GM23338 (cell line): ENCODE measurements around the gene UNC13C. TPM values are rescaled to one million over a fixed set of nuclear protein-coding genes. Genes with fewer than 3 reads are reported as not detected.
A peak's percentile ranks its signal among the peaks of the same experiment; 100 is the strongest.

Experiments
- ATAC-seq: fragments of 200-7000 bp; cut with Tn5 transposase; 3 replicates; pipeline ENCODE4 v1.9.1; 2020
- DNase-seq: peaks from one replicate; pipeline ENCODE4 v3.0.0-alpha.2; 2015; ENCODE audit warnings: low spot score
- H2AFZ ChIP-seq: fragments of 200-600 bp; sonication (generic); 2 replicates; pipeline ENCODE4 v1.8.0; 2016; ENCODE audit warnings: antibody characterized with exemption, mild to moderate bottlenecking, moderate library complexity
- H3F3A ChIP-seq: fragments of 200-600 bp; sonication (generic); replicated peaks from 2 replicates; pipeline ENCODE4 v1.8.0; 2017; ENCODE audit warnings: antibody characterized with exemption, mixed run types, low read depth
- H3K27ac ChIP-seq: fragments of 200-600 bp; sonication (generic); 2 replicates; pipeline ENCODE4 v1.6.1; 2016; ENCODE audit warnings: low read depth
- H3K27me3 ChIP-seq: fragments of 200-600 bp; sonication (generic); 2 replicates; pipeline ENCODE4 v1.8.0; 2016; ENCODE audit warnings: mild to moderate bottlenecking, mixed run types, moderate library complexity; ENCODE audit not compliant: insufficient read depth
- H3K36me3 ChIP-seq: fragments of 200-600 bp; sonication (generic); 2 replicates; pipeline ENCODE4 v1.8.0; 2016; ENCODE audit warnings: mild to moderate bottlenecking; ENCODE audit not compliant: insufficient read depth
- H3K4me1 ChIP-seq: fragments of 200-600 bp; sonication (generic); 2 replicates; pipeline ENCODE4 v1.8.0; 2016; ENCODE audit warnings: mild to moderate bottlenecking, moderate library complexity; ENCODE audit not compliant: insufficient read depth
- H3K4me2 ChIP-seq: fragments of 200-600 bp; sonication (generic); 2 replicates; pipeline ENCODE4 v1.7.1; 2017; ENCODE audit warnings: mixed run types
- H3K4me3 ChIP-seq: fragments of 200-600 bp; sonication (generic); 2 replicates; pipeline ENCODE4 v1.6.1; 2016; ENCODE audit warnings: mixed run types
- H3K79me2 ChIP-seq: fragments of 200-600 bp; sonication (generic); replicated peaks from 2 replicates; pipeline ENCODE4 v1.8.0; 2017; ENCODE audit warnings: mild to moderate bottlenecking; ENCODE audit not compliant: insufficient read depth
- H3K9me2 ChIP-seq: fragments of 200-600 bp; sonication (generic); 2 replicates; pipeline ENCODE4 v1.8.0; 2017; ENCODE audit not compliant: insufficient read depth
- H4K20me1 ChIP-seq: fragments of 200-600 bp; sonication (generic); replicated peaks from 2 replicates; pipeline ENCODE4 v1.8.0; 2017; ENCODE audit warnings: mild to moderate bottlenecking; ENCODE audit not compliant: insufficient read depth
- H3K27ac Mint-ChIP-seq: 2 replicates; pipeline ENCODE4 v1.8.0; 2020; ENCODE audit warnings: inconsistent platforms, mild to moderate bottlenecking, moderate library complexity, mixed read lengths
- H3K27me3 Mint-ChIP-seq: 3 replicates; pipeline ENCODE4 v1.8.0; 2022; ENCODE audit warnings: low read depth, mild to moderate bottlenecking, moderate library complexity, mixed read lengths, inconsistent platforms; ENCODE audit not compliant: insufficient read depth, poor library complexity
- H3K36me3 Mint-ChIP-seq: 3 replicates; pipeline ENCODE4 v1.8.0; 2021; ENCODE audit warnings: low read depth, mild to moderate bottlenecking, inconsistent platforms, moderate library complexity, mixed read lengths
- H3K4me1 Mint-ChIP-seq: 3 replicates; pipeline ENCODE4 v1.8.0; 2020; ENCODE audit warnings: mild to moderate bottlenecking, inconsistent platforms, mixed read lengths
- H3K4me3 Mint-ChIP-seq: 3 replicates; pipeline ENCODE4 v1.8.0; 2021; ENCODE audit warnings: moderate library complexity, mild to moderate bottlenecking, inconsistent platforms, mixed read lengths
- H3K9me3 Mint-ChIP-seq: 3 replicates; pipeline ENCODE4 v1.8.0; 2020; ENCODE audit warnings: moderate library complexity, mild to moderate bottlenecking, inconsistent platforms, mixed read lengths
- CREB1 ChIP-seq: fragments of 250-450 bp; sonication (Bioruptor Pico); IDR thresholded peaks from 2 replicates; pipeline ENCODE4 v1.5.0; 2020; ENCODE audit warnings: low read depth, mild to moderate bottlenecking, moderate library complexity
- EZH2 ChIP-seq: fragments of 200-600 bp; sonication (generic); IDR thresholded peaks from one replicate; pipeline ENCODE4 v1.8.0; 2017; ENCODE audit warnings: antibody characterized with exemption, mild to moderate bottlenecking, low read depth; ENCODE audit not compliant: unreplicated experiment
- EZH2phosphoT487 ChIP-seq: fragments of 200-600 bp; sonication (generic); IDR thresholded peaks from one replicate; pipeline ENCODE4 v1.8.1; 2018; ENCODE audit warnings: antibody characterized with exemption; ENCODE audit not compliant: unreplicated experiment
- JUNB ChIP-seq: IDR thresholded peaks from one replicate; pipeline ENCODE4 v1.6.1; 2016; ENCODE audit warnings: antibody characterized with exemption; ENCODE audit not compliant: unreplicated experiment
- NANOG ChIP-seq: IDR thresholded peaks from 2 replicates; pipeline ENCODE4 v1.6.1; 2016; ENCODE audit warnings: antibody characterized with exemption, borderline replicate concordance
- POLR2AphosphoS5 ChIP-seq: IDR thresholded peaks from 2 replicates; pipeline ENCODE4 v1.6.1; 2016; ENCODE audit warnings: antibody characterized with exemption, low read depth
- STAT1 ChIP-seq: IDR thresholded peaks from one replicate; pipeline ENCODE4 v1.6.1; 2016; ENCODE audit warnings: antibody characterized with exemption; ENCODE audit not compliant: unreplicated experiment
- ZNF114 ChIP-seq: fragments of 250-450 bp; sonication (Bioruptor Pico); IDR thresholded peaks from 2 replicates; pipeline ENCODE4 v1.5.0; 2020; ENCODE audit warnings: mild to moderate bottlenecking, moderate library complexity
- polyA plus RNA-seq: library from polyadenylated mRNA; unstranded; fragments of >200 nt; fragmentation: Nextera tagmentation; extraction: Ambion mirVana; gene quantifications from 2 replicates; pipeline ENCODE4 v1.2.1, GENCODE V29; 2016
- total RNA-seq: library from RNA; depleted of rRNA; stranded (reverse); fragments of >200 nt; shearing (Covaris generic); gene quantifications from 2 replicates; pipeline ENCODE4 v1.2.3, GENCODE V29; 2014
- TF ChIP-seq, protein P1 (sequence below), 2 experiments: fragments of 200-600 bp in 1 of 2; sonication (generic) in 1 of 2; conservative IDR thresholded peaks; 2 replicates each; pipeline versions ENCODE4 v1.5.1 to v1.6.1; 2016 to 2017; ENCODE audit warnings: antibody characterized with exemption in 2 of 2, low read depth in 2 of 2, mild to moderate bottlenecking in 2 of 2, moderate library complexity in 1 of 2
- TF ChIP-seq, protein P2 (sequence below): IDR thresholded peaks from 2 replicates; pipeline ENCODE4 v1.6.1; 2016; ENCODE audit warnings: antibody characterized with exemption
- TF ChIP-seq, protein P3 (sequence below): IDR thresholded peaks from one replicate; pipeline ENCODE4 v1.6.1; 2018; ENCODE audit warnings: antibody characterized with exemption; ENCODE audit not compliant: unreplicated experiment

Gene UNC13C
- total and polyA plus RNA-seq, 2 experiments from 2014 or later: 0.03 TPM; not detected in 1

DNA sequence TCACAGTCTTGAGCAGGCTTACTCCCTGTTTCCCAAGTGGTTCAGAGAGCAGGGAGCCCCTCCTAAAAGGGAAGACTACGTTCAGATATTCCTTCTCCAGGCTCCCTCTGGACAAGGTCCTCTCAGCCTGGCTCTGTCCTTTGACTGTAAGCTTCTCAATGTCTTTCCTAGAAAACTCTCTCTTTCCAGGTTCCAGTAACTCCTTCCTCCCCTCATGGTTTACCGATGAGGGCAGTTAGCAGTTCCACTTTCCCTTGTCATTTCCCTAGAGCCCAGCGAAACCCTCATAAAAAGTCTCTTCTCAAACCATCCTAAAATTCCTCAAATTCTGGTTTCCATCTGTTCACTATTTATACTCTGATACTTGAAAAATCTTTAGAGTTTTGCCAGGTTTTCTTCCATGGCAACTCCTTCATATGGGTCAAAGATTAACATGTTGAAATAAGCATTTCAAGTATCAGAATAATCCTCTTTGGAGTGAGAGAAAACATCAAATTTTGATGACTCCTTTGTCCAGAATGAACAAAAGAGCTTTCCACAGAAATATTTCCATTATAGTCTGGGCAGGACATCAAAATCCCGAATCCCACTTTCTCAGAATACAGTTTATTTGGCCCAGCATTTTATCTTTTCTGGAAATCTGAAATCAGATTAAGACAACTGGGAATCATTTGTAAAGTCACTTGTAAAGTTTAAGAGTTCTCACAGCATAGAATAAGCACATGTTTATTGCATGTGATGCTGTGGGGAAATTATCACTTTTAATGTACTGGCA, 599.4 kb downstream of the UNC13C start:
- Histone ChIP-seq H4K20me1 (no peaks in the 10 kb centered on the region), H3K4me1 (no peaks in the 10 kb centered on the region), H3K27me3 (no peaks in the 10 kb centered on the region), H2AFZ (no peak overlapping the region), H3K36me3 (no peaks in the 10 kb centered on the region), H3F3A (no peaks in the 10 kb centered on the region), H3K4me3 (no peak overlapping the region), H3K9me2 (no peaks in the 10 kb centered on the region), H3K4me2 (no peak overlapping the region), H3K27ac (no peak overlapping the region), H3K79me2 (no peaks in the 10 kb centered on the region)
- H3K36me3 Mint-ChIP-seq: no peaks in the 10 kb centered on the region; the same call in 2 of the 3 replicates
- peaks cover 61% of the 10 kb centered on the region for H3K9me3 Mint-ChIP-seq
- no peak overlapping the region for H3K4me3 Mint-ChIP-seq
- H3K27ac Mint-ChIP-seq: no peak overlapping the region
- H3K27me3 Mint-ChIP-seq: peaks cover 5% of the 10 kb centered on the region
- H3K4me1 Mint-ChIP-seq: no peaks in the 10 kb centered on the region
- TF ChIP-seq NANOG (no peak), EZH2phosphoT487 (no peak), CREB1 (CRISPR knock-in tag) (no peak), JUNB (no peak), ZNF114 (no peak), POLR2AphosphoS5 (no peak), EZH2 (no peak), STAT1 (no peak)
- TF ChIP-seq, protein P1, sequence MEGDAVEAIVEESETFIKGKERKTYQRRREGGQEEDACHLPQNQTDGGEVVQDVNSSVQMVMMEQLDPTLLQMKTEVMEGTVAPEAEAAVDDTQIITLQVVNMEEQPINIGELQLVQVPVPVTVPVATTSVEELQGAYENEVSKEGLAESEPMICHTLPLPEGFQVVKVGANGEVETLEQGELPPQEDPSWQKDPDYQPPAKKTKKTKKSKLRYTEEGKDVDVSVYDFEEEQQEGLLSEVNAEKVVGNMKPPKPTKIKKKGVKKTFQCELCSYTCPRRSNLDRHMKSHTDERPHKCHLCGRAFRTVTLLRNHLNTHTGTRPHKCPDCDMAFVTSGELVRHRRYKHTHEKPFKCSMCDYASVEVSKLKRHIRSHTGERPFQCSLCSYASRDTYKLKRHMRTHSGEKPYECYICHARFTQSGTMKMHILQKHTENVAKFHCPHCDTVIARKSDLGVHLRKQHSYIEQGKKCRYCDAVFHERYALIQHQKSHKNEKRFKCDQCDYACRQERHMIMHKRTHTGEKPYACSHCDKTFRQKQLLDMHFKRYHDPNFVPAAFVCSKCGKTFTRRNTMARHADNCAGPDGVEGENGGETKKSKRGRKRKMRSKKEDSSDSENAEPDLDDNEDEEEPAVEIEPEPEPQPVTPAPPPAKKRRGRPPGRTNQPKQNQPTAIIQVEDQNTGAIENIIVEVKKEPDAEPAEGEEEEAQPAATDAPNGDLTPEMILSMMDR (conservative IDR thresholded peaks at IDR 0.05; ENCODE audit: low read depth in 2 of 2): no peak
- TF ChIP-seq, protein P2, sequence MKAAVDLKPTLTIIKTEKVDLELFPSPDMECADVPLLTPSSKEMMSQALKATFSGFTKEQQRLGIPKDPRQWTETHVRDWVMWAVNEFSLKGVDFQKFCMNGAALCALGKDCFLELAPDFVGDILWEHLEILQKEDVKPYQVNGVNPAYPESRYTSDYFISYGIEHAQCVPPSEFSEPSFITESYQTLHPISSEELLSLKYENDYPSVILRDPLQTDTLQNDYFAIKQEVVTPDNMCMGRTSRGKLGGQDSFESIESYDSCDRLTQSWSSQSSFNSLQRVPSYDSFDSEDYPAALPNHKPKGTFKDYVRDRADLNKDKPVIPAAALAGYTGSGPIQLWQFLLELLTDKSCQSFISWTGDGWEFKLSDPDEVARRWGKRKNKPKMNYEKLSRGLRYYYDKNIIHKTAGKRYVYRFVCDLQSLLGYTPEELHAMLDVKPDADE: no peak
- TF ChIP-seq, protein P3, sequence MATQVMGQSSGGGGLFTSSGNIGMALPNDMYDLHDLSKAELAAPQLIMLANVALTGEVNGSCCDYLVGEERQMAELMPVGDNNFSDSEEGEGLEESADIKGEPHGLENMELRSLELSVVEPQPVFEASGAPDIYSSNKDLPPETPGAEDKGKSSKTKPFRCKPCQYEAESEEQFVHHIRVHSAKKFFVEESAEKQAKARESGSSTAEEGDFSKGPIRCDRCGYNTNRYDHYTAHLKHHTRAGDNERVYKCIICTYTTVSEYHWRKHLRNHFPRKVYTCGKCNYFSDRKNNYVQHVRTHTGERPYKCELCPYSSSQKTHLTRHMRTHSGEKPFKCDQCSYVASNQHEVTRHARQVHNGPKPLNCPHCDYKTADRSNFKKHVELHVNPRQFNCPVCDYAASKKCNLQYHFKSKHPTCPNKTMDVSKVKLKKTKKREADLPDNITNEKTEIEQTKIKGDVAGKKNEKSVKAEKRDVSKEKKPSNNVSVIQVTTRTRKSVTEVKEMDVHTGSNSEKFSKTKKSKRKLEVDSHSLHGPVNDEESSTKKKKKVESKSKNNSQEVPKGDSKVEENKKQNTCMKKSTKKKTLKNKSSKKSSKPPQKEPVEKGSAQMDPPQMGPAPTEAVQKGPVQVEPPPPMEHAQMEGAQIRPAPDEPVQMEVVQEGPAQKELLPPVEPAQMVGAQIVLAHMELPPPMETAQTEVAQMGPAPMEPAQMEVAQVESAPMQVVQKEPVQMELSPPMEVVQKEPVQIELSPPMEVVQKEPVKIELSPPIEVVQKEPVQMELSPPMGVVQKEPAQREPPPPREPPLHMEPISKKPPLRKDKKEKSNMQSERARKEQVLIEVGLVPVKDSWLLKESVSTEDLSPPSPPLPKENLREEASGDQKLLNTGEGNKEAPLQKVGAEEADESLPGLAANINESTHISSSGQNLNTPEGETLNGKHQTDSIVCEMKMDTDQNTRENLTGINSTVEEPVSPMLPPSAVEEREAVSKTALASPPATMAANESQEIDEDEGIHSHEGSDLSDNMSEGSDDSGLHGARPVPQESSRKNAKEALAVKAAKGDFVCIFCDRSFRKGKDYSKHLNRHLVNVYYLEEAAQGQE: no peak
- no peak for DNase-seq
- peak; percentile 33; the same call in 2 of the 3 replicates for ATAC-seq
